Measurements from ENCODE around the gene PPP1R1A.

The PPP1R1A gene

GRCh38 chr12:54593725-54594124 is 5.3 kb upstream of the PPP1R1A start:
- Histone ChIP-seq H3K27ac (no peak overlapping the region), H3K9ac (no peak overlapping the region), H3K36me3 (no peaks in the 10 kb centered on the region), H3K9me3 (replicated peaks in 1 of 11) (no peaks in the 10 kb centered on the region), H4K20me1 (peaks cover 0 to 13% (median 0%) of the 10 kb centered on the region in 11 experiments; a peak in 2 of 22 replicates), H3K4me2 (peak overlapping the region in 4 of 11 experiments; percentile 25 to 52 (median 42); a peak in 6 of 22 replicates), H3K4me1 (peaks cover 0 to 24% (median 10%) of the 10 kb centered on the region in 10 experiments; a peak in 11 of 20 replicates), H3K27me3 (peaks cover 15 to 22% (median 17%) of the 10 kb centered on the region in 11 experiments), H3K4me3 (no peak overlapping the region)
- TF ChIP-seq Cebpa-rat (IDR thresholded peaks at IDR 0.05): no peak

GRCh38 chr12:54593135-54593534 is 4.7 kb upstream of the PPP1R1A start:
- no peak for TF ChIP-seq Cebpa-rat (IDR thresholded peaks at IDR 0.05)
- H3K27me3 ChIP-seq: peaks cover 21 to 28% (median 23%) of the 10 kb centered on the region in 11 experiments

GRCh38 chr12:54592316-54592715 is 3.9 kb upstream of the PPP1R1A start:
- no peak overlapping the region for H3K4me3 ChIP-seq
- no peak for TF ChIP-seq Cebpa-rat (IDR thresholded peaks at IDR 0.05)
- H3K27ac ChIP-seq: no peak overlapping the region
- peaks cover 4 to 28% (median 14%) of the 10 kb centered on the region in 10 experiments; a peak in 15 of 20 replicates for H3K4me1 ChIP-seq
- peaks cover 29 to 36% (median 31%) of the 10 kb centered on the region in 11 experiments for H3K27me3 ChIP-seq
- no peaks in the 10 kb centered on the region for H3K36me3 ChIP-seq
- peak overlapping the region in 5 of 11 experiments; percentile 10 to 52 (median 38); a peak in 8 of 22 replicates for H3K4me2 ChIP-seq
- no peak overlapping the region for H3K9ac ChIP-seq
- peaks cover 0 to 13% (median 0%) of the 10 kb centered on the region in 11 experiments; a peak in 2 of 22 replicates for H4K20me1 ChIP-seq
- H3K9me3 ChIP-seq (replicated peaks in 1 of 11): no peaks in the 10 kb centered on the region

More at GRCh38 chr12:54593135-54593534, 4.7 kb upstream of the PPP1R1A start:
- Histone ChIP-seq H4K20me1 (peaks cover 0 to 13% (median 0%) of the 10 kb centered on the region in 11 experiments; a peak in 2 of 22 replicates), H3K27ac (no peak overlapping the region), H3K4me1 (peaks cover 2 to 25% (median 12%) of the 10 kb centered on the region in 10 experiments; a peak in 15 of 20 replicates), H3K36me3 (no peaks in the 10 kb centered on the region), H3K9me3 (replicated peaks in 1 of 11) (no peaks in the 10 kb centered on the region), H3K4me2 (peak overlapping the region in 5 of 11 experiments; percentile 18 to 52 (median 38); a peak in 8 of 22 replicates), H3K9ac (no peak overlapping the region), H3K4me3 (no peak overlapping the region)

- Histone ChIP-seq H4K20me1 (peaks cover 0 to 13% (median 0%) of the 10 kb centered on the region in 11 experiments; a peak in 2 of 22 replicates), H3K36me3 (no peaks in the 10 kb centered on the region), H3K4me2 (no peak overlapping the region), H3K27me3 (peaks cover 41 to 49% (median 43%) of the 10 kb centered on the region in 11 experiments), H3K27ac (no peak overlapping the region), H3K4me3 (no peak overlapping the region), H3K9ac (no peak overlapping the region), H3K9me3 (replicated peaks in 1 of 11) (no peaks in the 10 kb centered on the region), H3K4me1 (peaks cover 4 to 28% (median 14%) of the 10 kb centered on the region in 10 experiments; a peak in 15 of 20 replicates)
- no peak for TF ChIP-seq Cebpa-rat (IDR thresholded peaks at IDR 0.05)
These were observed 2.6 kb upstream of the PPP1R1A start for GRCh38 chr12:54590978-54591591.

GRCh38 chr12:54589964-54590363 is 1.5 kb upstream of the PPP1R1A start:
- no peak overlapping the region for H3K4me3 ChIP-seq
- TF ChIP-seq Cebpa-rat (IDR thresholded peaks at IDR 0.05): no peak
- no peaks in the 10 kb centered on the region for H3K36me3 ChIP-seq
- no peak overlapping the region for H3K9ac ChIP-seq
- H3K4me2 ChIP-seq: no peak overlapping the region
- H3K9me3 ChIP-seq (replicated peaks in 1 of 11): no peaks in the 10 kb centered on the region
- H3K27me3 ChIP-seq: peaks cover 42 to 58% (median 47%) of the 10 kb centered on the region in 11 experiments
- H3K4me1 ChIP-seq: peaks cover 4 to 28% (median 14%) of the 10 kb centered on the region in 10 experiments; a peak in 15 of 20 replicates
- no peak overlapping the region for H3K27ac ChIP-seq
- H4K20me1 ChIP-seq: peaks cover 0 to 13% (median 0%) of the 10 kb centered on the region in 11 experiments; a peak in 2 of 22 replicates

GRCh38 chr12:54588890-54589267 is 420 bp upstream of the PPP1R1A start:
- Histone ChIP-seq H3K4me2 (peak overlapping the region; percentile 58 to 87 (median 82); a peak in 15 of 22 replicates), H3K27ac (no peak overlapping the region), H3K4me3 (peak overlapping the region in 7 of 10 experiments; percentile 44 to 66 (median 51); a peak in 12 of 20 replicates), H3K4me1 (peaks cover 4 to 26% (median 14%) of the 10 kb centered on the region in 10 experiments; a peak in 15 of 20 replicates), H3K27me3 (peaks cover 42 to 58% (median 47%) of the 10 kb centered on the region in 11 experiments), H3K9me3 (replicated peaks in 1 of 11) (no peaks in the 10 kb centered on the region), H3K36me3 (no peaks in the 10 kb centered on the region), H4K20me1 (peaks cover 0 to 13% (median 0%) of the 10 kb centered on the region in 11 experiments; a peak in 2 of 22 replicates), H3K9ac (no peak overlapping the region)
- TF ChIP-seq Cebpa-rat (IDR thresholded peaks at IDR 0.05): no peak

- Histone ChIP-seq H3K27me3 (peaks cover 42 to 58% (median 47%) of the 10 kb centered on the region in 11 experiments), H3K36me3 (no peaks in the 10 kb centered on the region), H3K9me3 (replicated peaks in 1 of 11) (no peaks in the 10 kb centered on the region), H3K4me3 (no peak overlapping the region), H3K9ac (no peak overlapping the region), H3K4me2 (no peak overlapping the region), H3K4me1 (peaks cover 4 to 11% (median 6%) of the 10 kb centered on the region in 10 experiments; a peak in 15 of 20 replicates), H3K27ac (no peak overlapping the region), H4K20me1 (peaks cover 0 to 11% (median 0%) of the 10 kb centered on the region in 11 experiments; a peak in 2 of 22 replicates)
- no peak for TF ChIP-seq Cebpa-rat (IDR thresholded peaks at IDR 0.05)
These were observed 1.1 kb downstream of the PPP1R1A start for GRCh38 chr12:54587315-54587873.

- peaks cover 0 to 5% (median 4%) of the 10 kb centered on the region in 10 experiments; a peak in 10 of 20 replicates for H3K4me1 ChIP-seq
- no peak overlapping the region for H3K27ac ChIP-seq
- H3K9me3 ChIP-seq (replicated peaks in 1 of 11): no peaks in the 10 kb centered on the region
These were observed 1.8 kb downstream of the PPP1R1A start for GRCh38 chr12:54586620-54587019.

GRCh38 chr12:54585243-54585642 is 3.2 kb downstream of the PPP1R1A start:
- Histone ChIP-seq H3K9me3 (replicated peaks in 1 of 11) (no peaks in the 10 kb centered on the region), H3K27ac (no peak overlapping the region), H3K27me3 (peaks cover 40 to 51% (median 44%) of the 10 kb centered on the region in 11 experiments), H3K4me1 (peaks cover 0 to 6% (median 4%) of the 10 kb centered on the region in 10 experiments; a peak in 10 of 20 replicates), H3K4me2 (no peak overlapping the region), H4K20me1 (peaks cover 0 to 9% (median 0%) of the 10 kb centered on the region in 11 experiments; a peak in 2 of 22 replicates), H3K4me3 (no peak overlapping the region), H3K9ac (no peak overlapping the region), H3K36me3 (no peaks in the 10 kb centered on the region)
- no peak for TF ChIP-seq Cebpa-rat (IDR thresholded peaks at IDR 0.05)

More at GRCh38 chr12:54586620-54587019, 1.8 kb downstream of the PPP1R1A start:
- H3K36me3 ChIP-seq: no peaks in the 10 kb centered on the region
- H3K27me3 ChIP-seq: peaks cover 42 to 58% (median 47%) of the 10 kb centered on the region in 11 experiments
- no peak overlapping the region for H3K9ac ChIP-seq
- H3K4me2 ChIP-seq: no peak overlapping the region
- TF ChIP-seq Cebpa-rat (IDR thresholded peaks at IDR 0.05): no peak
- H3K4me3 ChIP-seq: no peak overlapping the region
- H4K20me1 ChIP-seq: peaks cover 0 to 9% (median 0%) of the 10 kb centered on the region in 11 experiments; a peak in 2 of 22 replicates

Data from BLaER1 treated with 17β-estradiol and CSF1 and Interleukin-3, amounts not matched to agents 10 nM and 100 nM (cell line).